Glomerular endothelial cell (primary cell): Measurements from ENCODE around the gene IKZF3. TPM values are rescaled to one million over a fixed set of nuclear protein-coding genes. Genes with fewer than 3 reads are reported as not detected.
"Not testable (repeated sequence)": the region's sequence is repeated elsewhere in the genome, so short reads cannot be mapped to it uniquely, and the experiment has no call there.

Experiments used
- DNase-seq: peaks from one replicate; pipeline ENCODE4 v3.0.0-alpha.2; 2011; ENCODE audit warnings: low read depth, low spot score; ENCODE audit errors: extremely low read depth
- total RNA-seq: library from RNA; depleted of rRNA; stranded (reverse); fragments of >200 nt; gene quantifications from 2 replicates; pipeline ENCODE4 v1.2.3, GENCODE V29; 2015

The IKZF3 gene
- not detected in 2 replicates for total RNA-seq

DNA sequence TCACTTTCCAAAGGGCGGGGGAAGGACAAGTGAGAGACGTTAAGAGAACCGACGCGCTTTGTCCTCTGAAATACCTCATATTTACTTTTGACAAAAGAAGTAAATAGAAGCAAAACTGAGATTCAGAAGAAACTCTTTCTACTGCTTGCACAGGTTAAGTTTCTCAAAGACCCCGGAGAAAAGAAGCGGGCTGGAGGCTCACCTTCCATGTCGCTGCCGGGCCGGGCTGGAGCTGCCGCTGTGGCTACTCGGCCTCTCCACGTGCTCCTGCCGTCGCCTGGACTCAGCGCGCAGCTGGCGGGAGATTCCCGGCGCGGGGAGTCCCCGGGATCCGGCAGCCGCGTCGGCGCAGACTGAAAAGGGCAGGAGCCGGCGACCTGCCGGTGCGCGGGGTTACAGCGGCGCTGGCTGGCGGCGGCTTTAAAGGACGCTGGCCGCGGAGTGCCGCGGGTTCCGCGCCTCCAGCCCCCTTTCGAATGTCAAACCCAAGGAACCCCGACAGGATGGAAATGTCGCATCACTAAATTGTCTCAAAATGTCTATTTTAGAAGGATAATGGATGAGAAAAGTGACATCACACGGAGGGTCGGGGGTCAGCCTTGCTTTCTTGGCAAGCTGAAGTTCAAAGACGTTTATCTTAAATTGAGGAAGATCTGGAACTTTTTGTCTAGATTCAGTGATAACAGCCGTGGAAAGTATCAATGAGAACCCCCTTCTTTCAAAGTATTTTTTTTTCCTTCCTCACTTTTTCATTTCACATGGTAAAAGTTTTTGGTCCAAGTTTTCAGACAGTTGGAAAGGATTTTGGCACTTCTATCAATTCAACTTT, at the start of gene IKZF3:
Gene IKZF3, minus strand, starts transcription at position 395 of the 829 bp plus-strand sequence. Its CDS starts 186 bp downstream, at position 209.
- DNase-seq: no peak

DNA sequence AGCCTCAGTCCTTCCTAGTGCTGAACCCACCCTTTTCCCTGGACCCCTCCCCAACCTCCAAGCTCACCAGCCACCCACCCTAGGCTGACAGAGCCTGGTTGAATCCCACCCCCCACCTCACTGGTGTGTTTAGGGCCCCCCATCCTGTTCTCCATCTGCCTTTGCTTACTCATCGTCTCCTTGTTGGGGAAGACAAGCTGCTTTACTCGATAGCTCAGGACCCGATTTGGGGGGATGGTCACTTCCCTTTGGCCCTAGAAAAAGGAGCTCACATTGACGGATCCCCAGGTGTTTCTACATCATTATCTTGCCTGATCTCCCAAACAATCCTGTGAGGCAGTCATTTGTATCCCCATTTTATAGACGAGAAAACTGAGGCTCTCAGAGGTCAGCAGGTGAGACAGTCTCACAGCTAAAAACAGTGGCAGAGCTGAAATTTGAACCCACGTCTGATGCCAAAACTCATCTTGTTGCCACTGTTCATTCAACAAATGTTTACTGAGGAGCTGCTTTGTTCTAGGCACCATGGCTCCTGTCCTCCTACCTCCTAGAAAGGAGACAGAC, 44.8 kb upstream of the IKZF3 start:
- no peak for DNase-seq

DNA sequence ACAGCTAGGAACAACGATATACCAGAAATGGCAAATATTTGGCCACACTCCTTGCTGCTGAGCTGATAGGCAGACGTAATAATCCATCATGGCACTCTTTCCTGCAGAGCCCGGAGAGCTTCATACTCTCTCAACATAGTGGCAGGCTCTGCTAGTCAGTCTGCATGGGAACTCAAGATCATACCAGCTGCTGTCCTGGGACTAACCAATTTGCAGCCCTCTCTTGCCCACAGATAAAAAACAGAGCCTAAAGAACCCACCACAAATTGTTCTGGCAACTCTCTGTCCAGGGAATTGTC, 40.8 kb upstream of the IKZF3 start:
- DNase-seq: no peak

DNA sequence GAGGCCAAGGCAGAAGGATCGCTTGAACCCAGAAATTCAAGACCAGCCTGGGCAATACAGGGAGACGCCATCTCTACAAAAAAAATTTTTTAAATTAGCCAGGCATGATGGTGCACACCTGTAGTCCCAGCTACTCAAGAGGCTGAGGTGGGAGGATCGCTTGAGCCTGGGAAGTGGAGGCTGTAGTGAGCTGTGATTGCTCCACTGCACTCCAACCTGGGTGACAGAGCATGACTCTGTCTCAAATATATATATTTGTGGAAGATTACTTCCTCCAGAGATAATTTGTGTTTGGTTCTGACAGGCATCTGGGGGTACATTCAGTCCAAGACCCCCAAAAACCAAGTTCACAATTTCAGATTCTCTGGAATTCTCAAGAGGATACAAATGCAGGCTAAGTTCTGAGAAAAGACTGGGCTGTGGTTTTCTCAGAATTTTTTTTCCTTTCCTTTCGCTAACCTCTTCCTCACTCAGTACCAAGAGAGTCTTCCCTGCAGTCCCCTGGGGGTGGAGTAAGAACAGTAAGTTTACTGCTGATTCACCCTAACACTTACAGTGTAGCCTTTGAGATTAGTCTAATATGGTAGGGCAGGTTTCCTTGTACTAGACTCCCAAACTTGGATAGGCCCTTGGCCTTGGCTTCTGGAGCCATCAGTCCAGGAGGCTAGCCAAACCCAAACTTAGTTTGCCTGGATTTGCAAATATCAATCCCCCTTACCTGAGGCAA, 39.2 kb upstream of the IKZF3 start:
- no peak for DNase-seq

DNA sequence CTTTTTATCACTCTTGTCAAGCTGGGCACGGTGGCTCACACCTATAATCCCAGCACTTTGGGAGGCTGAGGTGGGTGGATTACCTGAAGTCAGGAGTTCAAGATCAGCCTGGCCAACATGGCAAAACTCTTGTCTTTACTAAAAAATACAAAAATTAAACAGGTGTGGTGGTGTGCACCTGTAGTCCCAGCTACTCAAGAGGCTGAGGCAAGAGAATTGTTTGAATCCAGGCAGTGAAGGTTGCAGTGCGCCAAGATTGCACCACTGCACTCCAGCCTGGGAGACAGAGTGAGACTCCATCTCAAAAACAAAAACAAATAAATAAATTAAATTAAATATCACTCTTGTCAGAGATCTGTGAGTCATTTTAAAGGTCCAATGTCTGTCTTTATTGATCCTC, 37.9 kb upstream of the IKZF3 start:
- DNase-seq: not testable (repeated sequence)

DNA sequence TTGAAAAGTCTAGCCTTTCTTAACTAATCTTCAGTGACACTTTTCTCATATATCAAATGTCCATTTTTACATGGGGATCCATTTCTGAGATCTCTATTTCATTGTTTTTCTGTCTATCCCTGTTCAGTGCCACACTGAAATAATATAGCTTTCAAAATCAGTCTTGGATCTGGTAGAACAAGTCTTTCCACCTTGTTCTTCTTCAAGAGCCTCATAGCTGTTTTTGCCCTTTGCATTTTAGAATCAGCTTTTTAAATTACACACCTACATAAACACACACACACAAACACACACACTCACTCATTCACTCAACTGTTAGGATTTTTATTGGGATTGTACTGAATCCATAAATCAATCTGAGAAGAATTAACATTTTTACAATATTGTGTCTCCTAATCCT, 35.1 kb upstream of the IKZF3 start:
- DNase-seq: no peak

DNA sequence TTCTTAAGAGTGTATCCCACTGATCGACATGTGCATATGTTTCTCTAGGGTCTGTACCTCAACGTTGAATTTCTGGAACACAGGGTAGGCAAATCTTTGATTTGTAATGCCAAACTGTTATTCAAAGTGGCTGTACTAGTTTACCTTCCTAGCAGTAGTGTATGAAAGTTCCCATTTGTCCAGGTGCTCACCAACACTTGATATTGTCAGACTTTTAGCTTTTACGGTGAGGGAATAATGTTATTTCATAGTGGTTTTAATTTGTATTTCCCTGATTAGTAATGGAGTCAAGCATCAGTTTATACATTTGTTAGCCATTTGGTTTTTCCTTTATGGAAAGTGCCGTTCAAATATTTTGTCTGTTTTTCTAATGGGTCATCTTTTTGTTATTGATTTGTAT, 34.0 kb upstream of the IKZF3 start:
- DNase-seq: no peak

DNA sequence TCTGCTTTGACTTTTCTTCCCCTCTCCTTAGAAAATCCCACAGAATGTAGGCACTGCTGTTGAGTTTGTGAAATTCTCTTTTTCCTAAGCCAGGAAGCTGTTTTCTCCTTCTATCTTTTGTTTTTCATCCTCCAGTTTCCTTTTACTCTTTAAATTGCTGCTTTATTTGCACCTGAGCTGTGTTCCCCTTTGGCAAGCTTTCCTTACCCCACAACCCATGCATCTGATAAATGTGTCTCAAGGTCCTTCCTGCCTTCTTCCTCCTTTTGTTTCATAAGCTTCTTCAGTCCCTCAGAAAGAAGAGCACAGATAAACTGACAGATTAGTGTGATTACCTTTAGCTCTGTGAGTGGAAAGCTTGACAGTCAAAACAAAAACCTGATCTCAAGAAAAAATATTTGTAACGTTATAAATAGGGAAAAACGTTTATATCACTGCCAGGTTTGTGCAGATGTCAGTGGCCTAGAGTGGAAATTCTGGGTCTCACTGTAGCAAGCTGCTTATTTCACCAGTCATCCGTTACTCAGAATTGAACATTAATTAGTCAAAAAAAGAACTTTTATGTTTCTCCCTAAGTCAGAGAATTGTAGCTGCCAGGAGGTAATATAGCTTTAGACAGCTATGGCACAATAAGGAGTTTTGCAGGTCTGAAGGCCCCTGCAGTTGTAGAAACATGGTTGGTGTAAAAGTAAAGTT, 30.7 kb upstream of the IKZF3 start:
- DNase-seq: no peak

DNA sequence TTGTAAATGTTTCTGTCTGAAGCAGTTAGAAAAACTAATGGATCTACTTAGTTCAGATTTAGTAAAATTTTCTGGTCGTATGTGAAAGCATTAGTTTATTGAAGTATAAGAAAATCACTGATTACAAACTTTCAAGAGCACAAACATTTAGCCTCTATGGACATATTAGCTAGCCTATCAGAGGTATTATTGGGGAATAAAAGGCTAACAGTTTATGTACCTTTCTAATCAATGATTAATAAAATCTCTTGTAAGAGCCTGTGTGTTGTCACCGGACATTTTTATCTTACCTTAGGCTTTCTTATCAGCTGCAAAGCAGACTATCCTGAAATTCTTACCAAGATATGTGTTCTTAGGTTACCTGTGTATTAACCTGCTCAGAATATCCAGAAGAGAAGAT, 25.1 kb upstream of the IKZF3 start:
- no peak for DNase-seq

DNA sequence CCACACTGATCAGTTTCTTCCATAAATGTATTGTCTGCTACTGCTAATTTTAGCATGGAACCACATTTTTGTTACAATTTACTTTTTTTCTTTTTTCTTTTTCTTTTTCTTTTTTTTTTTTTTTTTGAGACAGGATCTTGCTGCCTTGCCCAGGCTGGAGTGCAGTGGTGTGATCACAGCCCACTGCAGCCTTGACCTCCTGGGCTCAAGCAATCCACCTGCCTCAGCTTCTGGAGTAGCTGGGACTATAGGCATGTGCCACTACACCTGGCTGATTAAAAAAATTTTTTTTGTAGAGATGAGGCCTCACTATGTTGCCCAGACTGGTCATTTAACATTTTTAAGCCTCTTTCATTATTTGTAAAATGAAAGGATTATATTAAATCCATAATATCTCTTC, 23.0 kb upstream of the IKZF3 start:
- DNase-seq: no peak

DNA sequence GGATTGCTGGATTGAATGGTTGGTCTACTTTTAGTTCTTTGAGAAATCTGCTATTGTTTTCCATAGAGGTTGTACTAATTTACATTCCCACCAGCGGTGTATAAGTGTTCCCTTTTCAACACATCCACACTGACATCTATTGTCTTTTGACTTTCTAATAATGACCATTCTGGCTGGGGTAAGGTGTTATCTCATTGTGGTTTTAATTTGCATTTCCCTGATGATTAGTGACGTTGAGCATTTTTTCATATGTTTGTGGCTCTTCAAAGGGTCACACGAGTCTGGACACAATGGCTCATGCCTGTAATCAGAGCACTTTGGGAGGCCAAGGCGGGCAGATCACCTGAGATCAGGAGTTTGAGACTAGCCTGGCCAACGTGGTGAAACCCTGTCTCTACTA, 22.0 kb upstream of the IKZF3 start:
- not testable (repeated sequence) for DNase-seq

DNA sequence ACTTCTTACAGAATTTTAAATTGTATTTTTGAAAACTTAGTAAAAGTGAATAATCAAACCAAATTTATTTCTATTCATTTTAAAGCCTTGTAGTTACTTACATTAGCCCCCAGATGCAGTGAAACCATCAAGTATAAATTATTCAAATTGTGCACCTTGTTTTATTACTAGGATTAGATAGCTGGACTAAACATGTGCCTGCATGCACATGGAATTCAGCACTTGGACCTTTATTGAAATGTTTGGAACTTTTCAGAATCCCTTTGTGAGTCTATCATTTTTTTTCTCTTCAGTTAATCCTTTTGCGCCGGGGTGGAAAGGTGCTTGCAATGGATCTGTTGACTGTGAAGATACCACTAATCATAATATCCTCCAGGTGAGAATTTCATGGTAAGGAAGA, 8.6 kb upstream of the IKZF3 start:
- no peak for DNase-seq

DNA sequence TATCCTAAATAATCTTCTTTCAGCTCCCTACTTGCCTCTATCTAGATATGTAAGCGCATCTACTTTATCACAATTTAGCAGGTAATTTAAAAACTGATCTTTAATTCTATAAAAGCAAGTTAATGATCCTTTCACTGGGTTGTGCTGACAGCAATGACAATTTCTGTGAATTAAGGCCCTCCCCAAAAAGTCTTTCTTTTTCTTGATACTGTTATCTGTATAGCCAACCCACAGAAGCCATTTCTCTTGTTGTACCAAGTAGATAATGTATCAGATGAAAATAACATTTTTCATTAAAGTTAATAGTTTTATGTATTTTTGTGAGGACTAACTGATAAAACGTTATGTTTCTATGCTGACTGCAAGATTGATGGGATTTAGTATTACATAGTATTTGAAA, 7.7 kb upstream of the IKZF3 start:
- DNase-seq: no peak

DNA sequence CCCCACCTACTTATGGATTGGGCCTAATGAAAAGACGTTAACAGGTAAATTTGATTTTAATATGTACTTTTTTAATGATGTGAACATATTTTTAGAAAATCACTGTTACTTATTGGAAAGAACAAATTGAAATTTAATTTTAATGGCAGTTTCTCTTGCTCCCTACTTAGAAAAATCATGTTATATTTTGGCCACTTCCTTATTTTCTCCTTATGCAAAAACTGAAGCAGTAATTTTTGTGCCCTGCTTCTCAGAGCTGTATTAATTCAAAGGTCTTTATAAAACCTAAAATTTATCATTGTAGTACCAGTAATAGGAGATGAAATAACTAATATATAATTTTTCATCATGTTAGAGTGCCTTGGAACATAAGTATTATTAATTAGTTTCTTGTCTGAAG, 6.7 kb upstream of the IKZF3 start:
- DNase-seq: no peak

DNA sequence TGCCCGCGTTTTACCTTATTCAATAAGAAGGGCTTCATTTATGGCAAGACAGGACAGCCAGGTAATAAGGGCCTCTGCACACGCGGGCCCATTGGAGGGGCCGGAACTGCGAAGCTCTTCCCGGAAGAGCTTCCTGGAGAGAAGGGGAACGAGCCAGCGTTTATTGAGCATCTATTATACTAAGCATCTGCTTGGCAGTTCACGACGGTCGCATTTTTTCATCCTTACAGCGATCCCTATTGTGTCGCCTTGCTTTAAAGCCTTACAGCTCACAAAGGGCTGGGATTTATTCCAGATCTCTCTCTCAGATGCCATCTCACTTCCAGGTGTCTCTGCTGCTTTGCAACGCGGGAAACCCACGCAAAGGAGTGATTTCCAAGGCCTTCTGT, 4.4 kb upstream of the IKZF3 start:
- DNase-seq: no peak

DNA sequence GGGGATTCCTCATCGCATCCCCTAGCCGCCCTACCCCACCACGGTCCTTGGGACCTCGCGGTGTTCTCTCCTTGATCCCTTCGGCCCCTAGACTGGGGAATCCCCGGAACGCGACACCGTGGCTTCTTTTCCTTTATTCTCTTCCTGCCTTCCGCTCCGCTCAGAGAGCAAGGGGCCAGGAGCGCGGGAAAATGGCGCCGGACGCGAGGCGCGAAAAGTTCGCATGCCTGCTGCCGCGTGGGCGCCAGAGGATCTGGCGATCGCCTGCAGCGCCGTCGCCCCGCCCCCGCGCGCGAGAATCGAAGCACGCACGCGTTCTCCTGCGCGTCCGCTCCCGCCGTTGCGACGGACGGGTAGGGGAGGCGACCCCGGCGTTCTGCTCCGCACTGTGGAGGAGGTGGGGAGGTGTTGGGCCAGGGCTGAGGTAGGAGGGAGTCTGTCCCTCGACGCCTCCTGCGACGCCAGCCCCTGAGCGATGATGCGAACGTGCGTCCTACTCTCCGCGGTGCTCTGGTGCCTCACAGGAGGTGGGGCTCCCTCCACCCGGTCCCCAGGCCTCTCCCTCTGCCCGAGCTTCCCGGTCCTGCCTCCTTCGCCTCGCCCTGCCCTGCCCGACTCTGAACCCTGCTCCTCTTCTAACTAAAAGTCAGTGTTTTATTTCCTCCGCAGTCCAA, 3.9 kb upstream of the IKZF3 start, which contains the start of gene ZPBP2:
Gene ZPBP2, plus strand, starts transcription at position 323 of the 674 bp plus-strand sequence. Its CDS starts 153 bp downstream, at position 476.
- no peak for DNase-seq

DNA sequence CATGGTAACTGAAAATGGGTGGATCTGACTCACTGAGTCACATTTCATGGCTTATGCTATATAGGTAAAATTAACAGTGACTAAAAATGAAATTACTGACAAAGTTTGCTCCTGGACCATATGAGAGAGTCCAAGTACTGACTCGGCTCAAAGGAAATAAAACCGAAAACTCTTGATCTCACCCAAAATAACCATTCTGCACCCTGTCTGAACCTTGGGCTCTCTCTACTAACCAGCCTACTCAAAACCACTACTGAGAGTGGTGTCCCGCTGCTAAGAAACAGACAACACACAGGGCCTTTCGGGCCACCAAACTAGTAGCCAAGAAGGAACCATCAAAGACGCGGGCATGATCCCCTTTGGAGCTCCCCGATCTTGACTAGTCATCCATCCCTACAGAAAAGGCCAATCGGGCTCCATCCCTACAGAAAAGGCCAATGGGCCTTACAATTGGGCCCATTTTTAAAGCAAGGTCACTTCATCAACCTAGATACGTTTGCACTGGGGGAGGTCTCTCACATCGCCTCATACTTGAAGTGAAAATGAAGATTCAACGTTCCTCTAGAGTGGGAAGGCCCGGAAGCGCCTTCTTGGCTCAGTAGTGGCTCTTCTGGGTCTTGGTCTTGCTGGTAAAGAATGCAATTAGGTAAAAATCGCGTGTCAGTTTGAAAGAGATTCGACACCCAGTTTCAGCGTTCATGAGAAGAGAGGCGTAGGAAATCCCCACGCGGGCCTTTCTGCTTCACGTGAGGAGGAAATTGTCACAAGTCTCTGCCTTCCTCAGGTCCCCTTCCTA, 3.2 kb upstream of the IKZF3 start:
- no peak for DNase-seq

DNA sequence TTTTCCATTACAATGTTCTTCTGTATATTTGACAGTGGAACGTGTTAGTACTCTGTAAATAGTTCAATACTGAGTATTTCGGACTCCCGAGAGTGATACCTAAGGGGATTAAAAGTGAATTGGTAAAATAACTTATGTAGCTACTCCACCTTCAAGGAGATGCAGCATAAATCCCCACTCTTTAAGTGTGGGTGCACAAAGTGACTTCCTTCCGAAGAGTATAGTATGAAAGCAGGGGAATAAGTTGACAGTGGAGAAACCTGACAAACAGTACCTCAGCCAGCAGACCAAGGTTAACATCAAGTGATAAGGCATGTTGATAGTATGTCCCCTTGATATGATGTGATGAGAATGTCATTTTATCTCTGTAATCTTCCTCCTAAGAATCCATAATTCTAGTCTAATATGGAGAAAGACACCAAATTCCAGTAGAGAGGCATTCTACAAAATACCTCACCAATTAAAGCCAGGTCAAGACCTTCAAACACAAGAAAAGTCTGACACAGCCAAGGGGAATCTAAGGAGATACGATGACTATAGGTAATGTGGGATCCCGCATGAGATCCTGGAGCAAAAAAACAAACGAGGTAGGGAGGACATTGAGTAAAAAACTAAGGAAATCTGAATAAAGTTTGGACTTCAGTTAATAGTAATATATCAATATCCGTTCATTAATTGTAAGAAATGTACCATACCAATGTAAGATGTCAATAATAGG, 2.1 kb upstream of the IKZF3 start:
- DNase-seq: no peak

DNA sequence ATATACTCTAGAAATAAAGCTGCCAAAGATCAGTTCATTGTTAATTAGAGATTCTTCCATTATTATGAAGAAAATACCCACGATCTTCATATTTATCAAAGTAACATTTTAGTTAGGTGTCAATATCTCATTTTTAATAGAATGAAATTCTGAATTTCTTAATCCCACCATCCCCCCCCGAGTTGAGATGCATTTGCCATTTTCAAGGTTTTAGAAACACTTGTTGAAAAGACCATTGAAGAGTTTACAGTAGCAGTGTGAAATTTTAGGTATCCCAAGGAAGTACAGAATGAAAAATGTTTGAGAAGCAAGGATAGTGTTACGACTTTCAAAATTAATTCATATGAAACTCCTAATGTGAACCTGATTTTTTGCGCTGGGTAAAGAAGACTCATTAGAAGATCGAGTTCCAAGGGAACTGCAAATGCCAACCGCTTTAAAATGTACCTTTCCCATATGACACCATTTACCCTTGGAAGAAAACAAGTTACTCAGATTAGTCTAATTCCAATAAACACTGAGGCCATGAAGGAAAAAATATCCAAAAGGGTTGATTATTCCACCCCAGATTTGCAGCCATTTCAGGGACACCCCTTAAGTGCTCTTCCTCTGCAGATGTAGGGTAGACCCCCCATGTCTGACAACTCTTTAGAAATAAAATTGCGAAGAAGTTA, 731 bp downstream of the IKZF3 start:
- DNase-seq: no peak
